PC-3 (cell line): Measurements from ENCODE around the gene CLCF1.

Experiments used
- CTCF ChIP-seq: fragments of 300-600 bp; sonication (generic); conservative IDR thresholded peaks from 2 replicates; pipeline ENCODE4 v1.5.1; 2017; ENCODE audit warnings: antibody characterized with exemption, low read depth, mild to moderate bottlenecking, low read length
- EZH2 ChIP-seq: fragments of 300-600 bp; sonication (generic); IDR thresholded peaks from one replicate; pipeline ENCODE4 v1.6.1; 2017; ENCODE audit warnings: antibody characterized with exemption, mild to moderate bottlenecking, low read length; ENCODE audit not compliant: unreplicated experiment

DNA sequence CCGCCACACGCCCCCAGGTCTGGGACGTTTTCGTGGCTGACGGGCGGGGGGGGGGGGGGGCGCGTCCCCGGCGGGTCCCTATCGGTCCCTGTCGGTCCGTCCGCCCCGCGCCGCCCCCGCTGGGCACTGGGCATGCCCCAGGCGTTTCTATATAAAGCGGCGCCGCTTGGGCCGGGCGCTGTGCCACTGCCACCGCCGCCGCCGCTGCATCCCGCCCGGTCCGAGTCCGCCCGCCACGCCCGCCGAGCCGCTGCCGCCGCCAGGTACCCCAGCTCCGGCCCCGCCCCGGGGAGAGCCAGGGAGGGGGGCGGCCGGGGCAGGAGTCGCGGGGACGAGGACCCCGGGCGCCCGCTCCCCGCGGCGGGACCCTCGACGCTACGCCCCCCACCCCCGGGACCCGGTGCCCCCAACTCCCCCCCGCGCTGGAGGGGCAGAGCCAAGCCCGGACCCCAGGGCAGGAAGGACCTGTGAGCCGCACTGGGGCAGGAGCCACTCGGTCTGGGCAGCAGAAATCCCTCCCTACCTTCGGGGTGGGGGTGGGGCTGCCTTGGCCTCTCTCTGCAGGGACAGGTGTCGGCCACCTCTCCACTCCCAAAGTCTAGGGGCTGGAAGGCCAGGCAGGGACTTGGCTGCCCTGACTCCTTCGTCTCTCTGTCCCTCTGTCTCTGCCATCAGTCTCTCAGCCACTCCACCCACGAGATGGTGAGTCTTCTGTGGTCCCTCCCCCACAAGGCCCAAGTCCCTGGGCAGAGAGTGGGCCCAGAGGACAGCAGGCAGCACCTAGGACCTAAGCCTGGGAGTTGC is 42.3 kb upstream of the CLCF1 start, which contains the start of gene CARNS1:
- TF ChIP-seq CTCF (no peak), EZH2 (no peak)
